Measurements from ENCODE around the gene GNB1. TPM values are rescaled to one million over a fixed set of nuclear protein-coding genes. Genes with fewer than 3 reads are reported as not detected.
"Not testable (repeated sequence)": the region's sequence is repeated elsewhere in the genome, so short reads cannot be mapped to it uniquely, and the experiment has no call there.

GNB1 gene
- total RNA-seq, 4 donors from 2014 or later = 54.3 to 102 (median 74.7) TPM

- intact Hi-C loops (cut with DNase I) = loop anchor here (10.0 kb wide), 1 partner anchor 151 kb away; no protein-coding TSS in a partner anchor
- H3K27ac ChIP-seq = no peak overlapping the region
- H3K4me3 ChIP-seq = no peak overlapping the region
- 74 to 94% methylated on average over 4 to 6 of the region's 16 CpGs for WGBS, 2 donors
- no peak for TF ChIP-seq POLR2A (IDR thresholded peaks at IDR 0.05)
- TF ChIP-seq CTCF (IDR thresholded peaks at IDR 0.05) = no peak
- H3K9me3 ChIP-seq = no peaks in the 10 kb centered on the region
- peaks cover 29 to 67% (median 32%) of the 10 kb centered on the region in 3 donors for H3K36me3 ChIP-seq
- DNase-seq = no peak
- H3K27me3 ChIP-seq = no peaks in the 10 kb centered on the region
- H3K4me1 ChIP-seq = peaks cover 6 to 9% (median 8%) of the 10 kb centered on the region in 3 donors
Observed at GRCh38 chr1:1753607-1754005, 137.3 kb downstream of the GNB1 start.

GRCh38 chr1:1752636-1753606 lies 138.0 kb downstream of the GNB1 start:
- Histone ChIP-seq H3K4me1 (peaks cover 0 to 2% (median under 1%) of the 10 kb centered on the region in 3 donors), H3K36me3 (peaks cover 24 to 60% (median 32%) of the 10 kb centered on the region in 3 donors), H3K27me3 (no peaks in the 10 kb centered on the region), H3K9me3 (no peaks in the 10 kb centered on the region), H3K4me3 (no peak overlapping the region), H3K27ac (no peak overlapping the region)
- DNase-seq = no peak
- 84 to 89% methylated on average over 9 to 17 of the region's 37 CpGs for WGBS, 2 donors
- intact Hi-C loops (cut with DNase I) = loop anchor here (10.0 kb wide), 1 partner anchor 152 kb away; no protein-coding TSS in a partner anchor
- TF ChIP-seq POLR2A (IDR thresholded peaks at IDR 0.05) = no peak
- no peak for TF ChIP-seq CTCF (IDR thresholded peaks at IDR 0.05)

GRCh38 chr1:1752190-1752589 lies 138.7 kb downstream of the GNB1 start:
- H3K36me3 ChIP-seq = peaks cover 24 to 52% (median 32%) of the 10 kb centered on the region in 3 donors
- H3K27ac ChIP-seq = no peak overlapping the region
- H3K4me3 ChIP-seq = no peak overlapping the region
- intact Hi-C loops (cut with DNase I) = loop anchor here (10.0 kb wide), 1 partner anchor 153 kb away; no protein-coding TSS in a partner anchor
- TF ChIP-seq POLR2A (IDR thresholded peaks at IDR 0.05) = no peak
- no peak for DNase-seq
- 71 to 90% methylated on average over 8 to 9 of the region's 11 CpGs for WGBS, 2 donors
- no peaks in the 10 kb centered on the region for H3K4me1 ChIP-seq
- no peaks in the 10 kb centered on the region for H3K27me3 ChIP-seq
- H3K9me3 ChIP-seq = no peaks in the 10 kb centered on the region

GRCh38 chr1:1749941-1750340 lies 140.9 kb downstream of the GNB1 start:
- not testable (repeated sequence) for DNase-seq
- intact Hi-C loops (cut with DNase I) = loop anchor here (10.0 kb wide), 1 partner anchor 155 kb away; no protein-coding TSS in a partner anchor

GRCh38 chr1:1748686-1749321 lies 142.1 kb downstream of the GNB1 start:
- WGBS, 2 donors = 73 to 81% methylated on average over 5 to 8 of the region's 18 CpGs
- no peaks in the 10 kb centered on the region for H3K9me3 ChIP-seq
- no peak overlapping the region for H3K27ac ChIP-seq

More at GRCh38 chr1:1749941-1750340, 140.9 kb downstream of the GNB1 start:
- WGBS, 2 donors = no CpG with 5 or more reads among the region's 9 CpGs
- H3K4me3 ChIP-seq, H3K4me1 ChIP-seq, H3K27ac ChIP-seq, H3K9me3 ChIP-seq, H3K27me3 ChIP-seq: not testable (repeated sequence)
- H3K36me3 ChIP-seq = peaks cover 7 to 30% (median 14%) of the 10 kb centered on the region in 3 donors

GRCh38 chr1:1746566-1746909 lies 144.3 kb downstream of the GNB1 start:
- WGBS, 2 donors = no CpG with 5 or more reads among the region's 35 CpGs

More at GRCh38 chr1:1748686-1749321, 142.1 kb downstream of the GNB1 start:
- Histone ChIP-seq H3K4me1 (no peaks in the 10 kb centered on the region), H3K4me3 (no peak overlapping the region), H3K36me3 (peaks cover 4 to 19% (median 7%) of the 10 kb centered on the region in 3 donors), H3K27me3 (no peaks in the 10 kb centered on the region)
- TF ChIP-seq POLR2A (IDR thresholded peaks at IDR 0.05) (no peak), CTCF (IDR thresholded peaks at IDR 0.05) (no peak)
- intact Hi-C loops (cut with DNase I) = no loop called here
- DNase-seq = no peak

More at GRCh38 chr1:1746566-1746909, 144.3 kb downstream of the GNB1 start:
- H3K9me3 ChIP-seq; intact Hi-C loops (cut with DNase I); H3K36me3 ChIP-seq; DNase-seq; H3K27me3 ChIP-seq; H3K4me1 ChIP-seq: not testable (repeated sequence)
- Histone ChIP-seq H3K4me3 (peak overlapping the region in 3 of 4 donors; percentile 48 to 71 (median 56)), H3K27ac (peak overlapping the region in 3 of 4 donors; percentile 88 to 93 (median 93))
